Measurements from ENCODE around the gene DDX41.

The DDX41 gene

GRCh38 chr5:177467436-177467835 lies 49.3 kb downstream of the DDX41 start:
- no peak for DNase-seq

GRCh38 chr5:177466861-177467260 lies 49.9 kb downstream of the DDX41 start:
- DNase-seq = no peak

GRCh38 chr5:177465044-177465443 lies 51.7 kb downstream of the DDX41 start:
- no peak for DNase-seq

GRCh38 chr5:177462021-177462670 lies 54.6 kb downstream of the DDX41 start:
- no peak for DNase-seq

Measured in stimulated activated naive CD4-positive, alpha-beta T cell (primary cell).